ENCODE results near the gene RELA. TPM values are rescaled to one million over a fixed set of nuclear protein-coding genes. Genes with fewer than 3 reads are reported as not detected.

The RELA gene
- total RNA-seq, 1 donor from 2014 or later, result 84.2 TPM

GRCh38 chr11:65634440-65634839, 28.3 kb downstream of the RELA start:
- no peak for DNase-seq (ENCODE audit: low spot score)

GRCh38 chr11:65634109-65634436, 28.6 kb downstream of the RELA start:
- DNase-seq (ENCODE audit: low spot score), result no peak

GRCh38 chr11:65633390-65634108, 29.2 kb downstream of the RELA start:
- DNase-seq (ENCODE audit: low spot score), result no peak

- DNase-seq (ENCODE audit: low spot score), result no peak
These were observed 32.5 kb downstream of the RELA start for GRCh38 chr11:65630215-65630614.

GRCh38 chr11:65629579-65629978, 33.1 kb downstream of the RELA start:
- DNase-seq (ENCODE audit: low spot score), result no peak

GRCh38 chr11:65627202-65627601, 35.5 kb downstream of the RELA start:
- no peak for DNase-seq (ENCODE audit: low spot score)

GRCh38 chr11:65625628-65626342, 36.9 kb downstream of the RELA start:
- DNase-seq (ENCODE audit: low spot score), result peak; percentile 50

- no peak for DNase-seq (ENCODE audit: low spot score)
These were observed 37.6 kb downstream of the RELA start for GRCh38 chr11:65624931-65625627.

- DNase-seq (ENCODE audit: low spot score), result no peak
These were observed 38.7 kb downstream of the RELA start for GRCh38 chr11:65623852-65624616.

- no peak for DNase-seq (ENCODE audit: low spot score)
These were observed 39.5 kb downstream of the RELA start for GRCh38 chr11:65623177-65623576.

- DNase-seq (ENCODE audit: low spot score), result no peak
These were observed 40.7 kb downstream of the RELA start for GRCh38 chr11:65622011-65622410.

GRCh38 chr11:65621460-65621859, 41.3 kb downstream of the RELA start:
- no peak for DNase-seq (ENCODE audit: low spot score)

GRCh38 chr11:65620666-65621065, 42.0 kb downstream of the RELA start:
- DNase-seq (ENCODE audit: low spot score), result no peak

- DNase-seq (ENCODE audit: low spot score), result no peak
These were observed 43.3 kb downstream of the RELA start for GRCh38 chr11:65619281-65619928.

GRCh38 chr11:65618763-65619162, 44.0 kb downstream of the RELA start:
- no peak for DNase-seq (ENCODE audit: low spot score)

GRCh38 chr11:65617990-65618751, 44.5 kb downstream of the RELA start:
- DNase-seq (ENCODE audit: low spot score), result no peak

GRCh38 chr11:65617136-65617850, 45.4 kb downstream of the RELA start:
- no peak for DNase-seq (ENCODE audit: low spot score)

- DNase-seq (ENCODE audit: low spot score), result no peak
These were observed 46.1 kb downstream of the RELA start for GRCh38 chr11:65616575-65617001.

GRCh38 chr11:65615950-65616574, 46.7 kb downstream of the RELA start:
- no peak for DNase-seq (ENCODE audit: low spot score)

Measured in mucosa of gallbladder (tissue), 1 donor.